ENCODE measurements around the gene PRAF2.
A peak's percentile ranks its signal among the peaks of the same experiment; 100 is the strongest.

The PRAF2 gene

GRCh38 chrX:49072712-49073095 lies 1.1 kb downstream of the PRAF2 start:
- no peak for DNase-seq (ENCODE audit: low spot score)

- peak; percentile 75 for DNase-seq (ENCODE audit: low spot score)
Observed at GRCh38 chrX:49071877-49072711, 1.7 kb downstream of the PRAF2 start.

GRCh38 chrX:49070988-49071387 lies 2.8 kb downstream of the PRAF2 start:
- no peak for DNase-seq (ENCODE audit: low spot score)

- DNase-seq (ENCODE audit: low spot score) = no peak
Observed at GRCh38 chrX:49069038-49069437, 4.8 kb downstream of the PRAF2 start.

- DNase-seq (ENCODE audit: low spot score) = no peak
Observed at GRCh38 chrX:49067285-49068120, 6.3 kb downstream of the PRAF2 start.

GRCh38 chrX:49066690-49067089 lies 7.1 kb downstream of the PRAF2 start:
- DNase-seq (ENCODE audit: low spot score) = no peak

GRCh38 chrX:49066278-49066677 lies 7.5 kb downstream of the PRAF2 start:
- no peak for DNase-seq (ENCODE audit: low spot score)

GRCh38 chrX:49064735-49065134 lies 9.1 kb downstream of the PRAF2 start:
- DNase-seq (ENCODE audit: low spot score) = no peak

GRCh38 chrX:49064303-49064702 lies 9.5 kb downstream of the PRAF2 start:
- DNase-seq (ENCODE audit: low spot score) = no peak

GRCh38 chrX:49063715-49064114 lies 10.1 kb downstream of the PRAF2 start:
- no peak for DNase-seq (ENCODE audit: low spot score)

GRCh38 chrX:49061916-49062315 lies 11.9 kb downstream of the PRAF2 start:
- DNase-seq (ENCODE audit: low spot score) = no peak

- no peak for DNase-seq (ENCODE audit: low spot score)
Observed at GRCh38 chrX:49061490-49061889, 12.3 kb downstream of the PRAF2 start.

- DNase-seq (ENCODE audit: low spot score) = no peak
Observed at GRCh38 chrX:49060914-49061313, 12.9 kb downstream of the PRAF2 start.

GRCh38 chrX:49059681-49060085 lies 14.1 kb downstream of the PRAF2 start:
- DNase-seq (ENCODE audit: low spot score) = no peak

GRCh38 chrX:49059201-49059600 lies 14.6 kb downstream of the PRAF2 start:
- no peak for DNase-seq (ENCODE audit: low spot score)

- DNase-seq (ENCODE audit: low spot score) = no peak
Observed at GRCh38 chrX:49058794-49059193, 15.0 kb downstream of the PRAF2 start, which contains the start of gene CCDC120. Gene CCDC120 (plus strand): TSS chrX:49058999. CDS start chrX:49062042, 3,043 bp downstream.

- DNase-seq (ENCODE audit: low spot score) = no peak
Observed at GRCh38 chrX:49054073-49054762, 19.6 kb downstream of the PRAF2 start.

GRCh38 chrX:49053223-49054072 lies 20.4 kb downstream of the PRAF2 start:
- peak; percentile 76 for DNase-seq (ENCODE audit: low spot score)

- DNase-seq (ENCODE audit: low spot score) = no peak
Observed at GRCh38 chrX:49043987-49044281, 29.9 kb downstream of the PRAF2 start.

GRCh38 chrX:49043220-49043986 lies 30.4 kb downstream of the PRAF2 start, which contains the start of gene TFE3:
Gene TFE3 (minus strand): TSS chrX:49043357. CDS start chrX:49043226, 131 bp downstream.
- peak; percentile 92 for DNase-seq (ENCODE audit: low spot score)

Measured in left forelimb (tissue), 1 donor.